Prostate gland (tissue), 2 donors: ENCODE results near the gene TXNRD2. TPM values are rescaled to one million over a fixed set of nuclear protein-coding genes. Genes with fewer than 3 reads are reported as not detected.

Experiments
- DNase-seq: peaks from one replicate; pipeline ENCODE4 v3.0.0-alpha.2; 2019; ENCODE audit warnings: low spot score
- H3K27ac ChIP-seq, 2 donors: fragments of 200-600 bp; sonication (generic); 2 replicates each; pipeline ENCODE4 v1.5.1; 2017 to 2019
- H3K27me3 ChIP-seq: fragments of 200-600 bp; sonication (generic); replicated peaks from 2 replicates; pipeline ENCODE4 v1.5.1; 2019; ENCODE audit not compliant: insufficient read depth
- H3K36me3 ChIP-seq, 2 donors: fragments of 200-600 bp; sonication (generic); 1 replicate in 1 of 2; 2 replicates in 1 of 2; pipeline versions ENCODE4 v1.5.1 to v1.8.1; 2017 to 2019
- H3K4me1 ChIP-seq: fragments of 200-600 bp; sonication (generic); replicated peaks from 2 replicates; pipeline ENCODE4 v1.5.1; 2019
- H3K4me3 ChIP-seq, 2 donors: fragments of 200-600 bp; sonication (generic); 2 replicates each; pipeline ENCODE4 v1.5.1; 2017 to 2019
- H3K9me3 ChIP-seq: fragments of 200-600 bp; sonication (generic); 2 replicates; pipeline ENCODE4 v1.5.1; 2017
- CTCF ChIP-seq, 4 experiments: fragments of 200-600 bp in 2 of 4; fragments of 450-650 bp in 2 of 4; sonication (generic) in 2 of 4; IDR thresholded peaks; 1 replicate in 3 of 4; 2 replicates in 1 of 4; pipeline ENCODE4 v1.5.1; 2016 to 2019; ENCODE audit warnings: antibody characterized with exemption in 4 of 4, mild to moderate bottlenecking in 2 of 4, moderate library complexity in 2 of 4
- POLR2A ChIP-seq: fragments of 450-650 bp; IDR thresholded peaks from one replicate; pipeline ENCODE4 v1.6.1; 2016; ENCODE audit warnings: antibody characterized with exemption, mild to moderate bottlenecking
- POLR2AphosphoS5 ChIP-seq: sonication (generic); formaldehyde crosslinking; IDR thresholded peaks from one replicate; pipeline ENCODE4 v1.6.1; 2017; ENCODE audit warnings: antibody characterized with exemption
- WGBS: methylation state at CpG from one replicate; pipeline ENCODE4 v1.1.5; 2018; 5-methylcytosine and 5-hydroxymethylcytosine counted together
- intact Hi-C: fragments of 100-400 bp; cut with DNase I; formaldehyde crosslinking; loops from one replicate; pipeline ENCODE4 v1.14.2; 2022
- total RNA-seq, 2 donors: library from RNA; depleted of rRNA; stranded (reverse); fragments of >200 nt; gene quantifications; one replicate each; pipeline ENCODE4 v1.1.0, GENCODE V29; 2016

Gene TXNRD2
- total RNA-seq, 2 donors from 2014 or later: 62.1 to 84.5 TPM

GRCh38 chr22:19867617-19868016 lies 74.0 kb downstream of the TXNRD2 start:
- Histone ChIP-seq H3K4me3 (no peak overlapping the region), H3K4me1 (no peaks in the 10 kb centered on the region), H3K27ac (no peak overlapping the region), H3K9me3 (no peaks in the 10 kb centered on the region), H3K27me3 (no peaks in the 10 kb centered on the region), H3K36me3 (no peaks in the 10 kb centered on the region)
- intact Hi-C loops: no loop called here
- 84% methylated on average over 7 of the region's 7 CpGs for WGBS
- TF ChIP-seq CTCF (IDR thresholded peaks at IDR 0.05) (no peak), POLR2A (no peak), POLR2AphosphoS5 (no peak)
- no peak for DNase-seq

GRCh38 chr22:19866665-19867009 lies 75.0 kb downstream of the TXNRD2 start:
- TF ChIP-seq POLR2AphosphoS5: no peak
- Histone ChIP-seq H3K27ac (no peak overlapping the region), H3K4me1 (no peaks in the 10 kb centered on the region), H3K9me3 (no peaks in the 10 kb centered on the region), H3K36me3 (no peaks in the 10 kb centered on the region), H3K4me3 (no peak overlapping the region), H3K27me3 (no peaks in the 10 kb centered on the region)
- intact Hi-C loops: no loop called here
- WGBS: 93% methylated on average over 3 of the region's 3 CpGs
- no peak for DNase-seq

- no peak for DNase-seq
- no peaks in the 10 kb centered on the region for H3K36me3 ChIP-seq
- no peak for TF ChIP-seq POLR2AphosphoS5
- TF ChIP-seq CTCF (IDR thresholded peaks at IDR 0.05): no peak
- TF ChIP-seq POLR2A: no peak
- 78% methylated on average over 12 of the region's 12 CpGs for WGBS
- H3K9me3 ChIP-seq: no peaks in the 10 kb centered on the region
- H3K4me1 ChIP-seq: no peaks in the 10 kb centered on the region
- intact Hi-C loops: no loop called here
- no peaks in the 10 kb centered on the region for H3K27me3 ChIP-seq
- no peak overlapping the region for H3K27ac ChIP-seq
- no peak overlapping the region for H3K4me3 ChIP-seq
Observed at GRCh38 chr22:19865141-19865829, 76.3 kb downstream of the TXNRD2 start.

GRCh38 chr22:19864538-19865106 lies 77.0 kb downstream of the TXNRD2 start:
- TF ChIP-seq POLR2AphosphoS5 (no peak), CTCF (IDR thresholded peaks at IDR 0.05) (no peak), POLR2A (no peak)
- Histone ChIP-seq H3K27me3 (no peaks in the 10 kb centered on the region), H3K4me1 (no peaks in the 10 kb centered on the region), H3K36me3 (no peaks in the 10 kb centered on the region), H3K27ac (no peak overlapping the region), H3K9me3 (no peaks in the 10 kb centered on the region), H3K4me3 (no peak overlapping the region)
- WGBS: 93% methylated on average over 5 of the region's 5 CpGs
- intact Hi-C loops: no loop called here
- DNase-seq: no peak

GRCh38 chr22:19863571-19863970 lies 78.0 kb downstream of the TXNRD2 start:
- H3K27me3 ChIP-seq: no peaks in the 10 kb centered on the region
- H3K9me3 ChIP-seq: no peaks in the 10 kb centered on the region
- no peak for TF ChIP-seq POLR2A
- no peak for TF ChIP-seq CTCF (IDR thresholded peaks at IDR 0.05)
- no peak for TF ChIP-seq POLR2AphosphoS5
- H3K4me1 ChIP-seq: no peaks in the 10 kb centered on the region
- H3K4me3 ChIP-seq: no peak overlapping the region
- H3K27ac ChIP-seq: no peak overlapping the region
- no peak for DNase-seq
- intact Hi-C loops: no loop called here
- 75% methylated on average over 5 of the region's 5 CpGs for WGBS
- H3K36me3 ChIP-seq: no peaks in the 10 kb centered on the region
